Left ventricle myocardium inferior (tissue), 1 donor: ENCODE data around the gene PDE10A. TPM values are rescaled to one million over a fixed set of nuclear protein-coding genes. Genes with fewer than 3 reads are reported as not detected.

Experiments
- DNase-seq: peaks from one replicate; pipeline ENCODE4 v3.0.0-alpha.2; 2020
- H3K27ac ChIP-seq: fragments of 200-600 bp; replicated peaks from 2 replicates; pipeline ENCODE4 v1.8.0; 2021
- H3K27me3 ChIP-seq: fragments of 200-600 bp; 2 replicates; pipeline ENCODE4 v1.8.0; 2021; ENCODE audit warnings: low read depth
- H3K36me3 ChIP-seq: fragments of 200-600 bp; 2 replicates; pipeline ENCODE4 v1.8.0; 2021
- H3K4me1 ChIP-seq: fragments of 200-600 bp; 2 replicates; pipeline ENCODE4 v1.8.0; 2021
- H3K4me3 ChIP-seq: fragments of 200-600 bp; 2 replicates; pipeline ENCODE4 v1.8.0; 2021; ENCODE audit warnings: mild to moderate bottlenecking, moderate library complexity
- H3K9me3 ChIP-seq: fragments of 200-600 bp; replicated peaks from 2 replicates; pipeline ENCODE4 v1.8.0; 2021
- intact Hi-C: fragments of 100-400 bp; cut with micrococcal nuclease; formaldehyde crosslinking; loops from one replicate; pipeline ENCODE4 v1.11.0; 2022
- total RNA-seq: library from RNA; stranded (reverse); fragmentation: NEBNext Ultra II Directional; extraction: Animal tissue kit (Norgen Biotek cat#: 25700); gene quantifications from one replicate; pipeline ENCODE4 v1.2.1, GENCODE V29; 2021
- TF ChIP-seq, protein P1 (sequence below): fragments of 200-600 bp; IDR thresholded peaks from 2 replicates; pipeline ENCODE4 v1.8.0; 2021; ENCODE audit warnings: antibody characterized with exemption, mild to moderate bottlenecking, borderline replicate concordance
- donor health status: DM: no; HTN: yes; CAD: no; lungs with severe emphysema.

Gene PDE10A
- total RNA-seq, 1 donor from 2014 or later: 12.2 TPM

DNA sequence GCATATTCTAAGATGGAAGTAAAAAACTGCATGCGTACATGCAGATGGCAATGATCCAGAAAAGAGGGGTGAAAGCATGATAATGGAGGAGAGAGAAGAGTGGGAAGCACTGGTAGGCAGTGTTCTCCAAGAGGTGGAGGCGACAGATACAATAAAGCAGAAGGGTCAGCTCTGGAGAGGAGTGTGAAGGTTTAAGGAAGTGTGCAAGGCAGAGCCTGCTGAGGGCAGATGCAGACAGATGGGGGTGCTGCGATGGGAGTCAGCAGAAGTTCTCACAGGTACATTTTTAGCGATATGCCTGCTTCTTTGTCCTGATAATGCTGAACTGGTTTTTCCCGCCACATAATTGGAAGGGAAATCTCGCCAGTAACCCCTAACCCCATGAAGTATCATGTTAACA lies 272.6 kb downstream of the PDE10A start:
- H3K36me3 ChIP-seq: peaks cover 64% of the 10 kb centered on the region
- no peaks in the 10 kb centered on the region for H3K27me3 ChIP-seq
- intact Hi-C loops: no loop called here
- no peaks in the 10 kb centered on the region for H3K4me1 ChIP-seq
- H3K9me3 ChIP-seq: no peaks in the 10 kb centered on the region
- no peak overlapping the region for H3K27ac ChIP-seq
- no peak for DNase-seq
- TF ChIP-seq, protein P1, sequence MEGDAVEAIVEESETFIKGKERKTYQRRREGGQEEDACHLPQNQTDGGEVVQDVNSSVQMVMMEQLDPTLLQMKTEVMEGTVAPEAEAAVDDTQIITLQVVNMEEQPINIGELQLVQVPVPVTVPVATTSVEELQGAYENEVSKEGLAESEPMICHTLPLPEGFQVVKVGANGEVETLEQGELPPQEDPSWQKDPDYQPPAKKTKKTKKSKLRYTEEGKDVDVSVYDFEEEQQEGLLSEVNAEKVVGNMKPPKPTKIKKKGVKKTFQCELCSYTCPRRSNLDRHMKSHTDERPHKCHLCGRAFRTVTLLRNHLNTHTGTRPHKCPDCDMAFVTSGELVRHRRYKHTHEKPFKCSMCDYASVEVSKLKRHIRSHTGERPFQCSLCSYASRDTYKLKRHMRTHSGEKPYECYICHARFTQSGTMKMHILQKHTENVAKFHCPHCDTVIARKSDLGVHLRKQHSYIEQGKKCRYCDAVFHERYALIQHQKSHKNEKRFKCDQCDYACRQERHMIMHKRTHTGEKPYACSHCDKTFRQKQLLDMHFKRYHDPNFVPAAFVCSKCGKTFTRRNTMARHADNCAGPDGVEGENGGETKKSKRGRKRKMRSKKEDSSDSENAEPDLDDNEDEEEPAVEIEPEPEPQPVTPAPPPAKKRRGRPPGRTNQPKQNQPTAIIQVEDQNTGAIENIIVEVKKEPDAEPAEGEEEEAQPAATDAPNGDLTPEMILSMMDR: no peak
- no peak overlapping the region for H3K4me3 ChIP-seq

DNA sequence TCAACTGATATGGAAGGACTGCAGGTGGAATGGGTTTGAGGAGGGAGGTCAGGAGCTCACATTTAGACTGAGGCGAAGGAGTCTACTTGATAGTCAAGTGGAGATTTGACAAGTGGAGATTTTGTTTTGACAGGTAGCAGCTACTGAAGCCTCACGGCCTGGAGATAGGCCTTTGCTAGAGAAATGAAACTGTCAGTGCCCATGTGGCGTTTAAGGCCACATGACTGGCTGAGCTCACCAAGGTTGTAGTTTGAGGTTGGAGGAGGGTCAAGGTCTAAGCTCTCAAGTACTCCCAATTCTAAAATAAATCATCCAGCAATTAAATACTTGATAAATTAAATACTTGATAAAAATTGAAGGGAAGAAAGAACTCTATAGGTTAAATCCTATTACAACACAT lies 273.5 kb downstream of the PDE10A start:
- H3K4me3 ChIP-seq: no peak overlapping the region
- no peaks in the 10 kb centered on the region for H3K9me3 ChIP-seq
- peaks cover 62% of the 10 kb centered on the region for H3K36me3 ChIP-seq
- H3K4me1 ChIP-seq: no peaks in the 10 kb centered on the region
- H3K27ac ChIP-seq: no peak overlapping the region
- TF ChIP-seq, protein P1: no peak
- intact Hi-C loops: no loop called here
- DNase-seq: no peak
- no peaks in the 10 kb centered on the region for H3K27me3 ChIP-seq

- TF ChIP-seq, protein P1: no peak
- H3K9me3 ChIP-seq: no peaks in the 10 kb centered on the region
- H3K4me1 ChIP-seq: no peaks in the 10 kb centered on the region
- no peak for DNase-seq
- no peak overlapping the region for H3K27ac ChIP-seq
- intact Hi-C loops: no loop called here
- no peak overlapping the region for H3K4me3 ChIP-seq
- H3K36me3 ChIP-seq: peaks cover 56% of the 10 kb centered on the region
- H3K27me3 ChIP-seq: no peaks in the 10 kb centered on the region
Measured at GRCh38 chr6:165383323-165383722, 279.7 kb downstream of the PDE10A start.

DNA sequence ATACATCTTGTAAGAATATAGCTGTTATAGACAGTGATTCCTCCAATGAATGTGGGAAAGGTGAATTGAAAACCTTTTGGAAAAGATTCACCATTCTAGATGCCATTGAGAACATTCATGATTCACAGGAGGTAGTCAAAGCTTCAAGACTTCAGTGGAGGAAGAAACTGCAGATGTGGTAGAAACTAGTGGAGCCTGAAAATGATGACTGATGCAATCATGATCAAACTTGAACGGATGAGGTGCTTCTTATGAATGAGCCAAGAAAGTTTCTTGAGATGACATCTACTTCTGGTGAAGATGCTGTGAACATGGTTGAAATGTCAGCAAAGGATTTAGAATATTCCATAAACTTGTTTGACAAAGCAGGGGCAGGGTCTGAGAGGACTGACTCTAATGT lies 286.9 kb downstream of the PDE10A start:
- peaks cover 38% of the 10 kb centered on the region for H3K36me3 ChIP-seq
- no peak overlapping the region for H3K27ac ChIP-seq
- no peak overlapping the region for H3K4me3 ChIP-seq
- DNase-seq: no peak
- H3K27me3 ChIP-seq: no peaks in the 10 kb centered on the region
- TF ChIP-seq, protein P1: no peak
- H3K9me3 ChIP-seq: no peaks in the 10 kb centered on the region
- H3K4me1 ChIP-seq: no peaks in the 10 kb centered on the region
- intact Hi-C loops: no loop called here

DNA sequence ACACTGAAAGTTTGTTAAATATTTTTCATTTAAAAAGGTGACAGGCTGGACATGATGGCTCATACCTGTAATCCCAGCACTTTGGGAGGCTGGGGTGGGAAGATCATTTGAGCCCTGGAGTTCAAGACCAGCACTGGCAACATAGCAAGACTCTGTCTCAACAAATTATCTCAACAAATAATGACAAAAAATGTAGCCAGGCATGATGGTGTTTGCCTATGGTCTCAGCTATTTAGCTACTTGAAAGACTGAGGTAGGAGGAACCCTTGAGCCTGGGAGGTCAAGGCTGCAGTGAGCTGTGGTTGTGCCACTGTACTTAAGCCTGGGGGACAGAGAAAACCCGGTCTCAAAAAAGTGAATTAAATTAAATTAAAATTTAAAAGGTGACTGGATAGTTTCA lies 297.7 kb downstream of the PDE10A start:
- H3K9me3 ChIP-seq: peaks cover 15% of the 10 kb centered on the region
- H3K27me3 ChIP-seq: no peaks in the 10 kb centered on the region
- H3K36me3 ChIP-seq: peaks cover 9% of the 10 kb centered on the region
- H3K4me3 ChIP-seq: no peak overlapping the region
- no peak for DNase-seq
- H3K4me1 ChIP-seq: no peaks in the 10 kb centered on the region
- intact Hi-C loops: no loop called here
- H3K27ac ChIP-seq: no peak overlapping the region
- TF ChIP-seq, protein P1: no peak

- Histone ChIP-seq H3K27ac (no peak overlapping the region), H3K36me3 (peaks cover 31% of the 10 kb centered on the region), H3K9me3 (no peaks in the 10 kb centered on the region), H3K4me1 (no peaks in the 10 kb centered on the region), H3K27me3 (no peaks in the 10 kb centered on the region), H3K4me3 (no peak overlapping the region)
- TF ChIP-seq, protein P1: no peak
- intact Hi-C loops: no loop called here
- no peak for DNase-seq
Measured at GRCh38 chr6:165345700-165346099, 317.3 kb downstream of the PDE10A start.
